Nephron progenitor cell (in vitro differentiated cells): ENCODE measurements around the gene INPP5D.
A peak's percentile ranks its signal among the peaks of the same experiment; 100 is the strongest.

ENCODE experiments used
- DNase-seq: peaks from one replicate; pipeline ENCODE4 v3.0.0; 2021
- H3K27ac Mint-ChIP-seq: 2 replicates; pipeline ENCODE4 v1.8.0; 2021; ENCODE audit warnings: mild to moderate bottlenecking, moderate library complexity, mixed read lengths
- H3K27me3 Mint-ChIP-seq: 2 replicates; pipeline ENCODE4 v1.8.0; 2021; ENCODE audit warnings: mild to moderate bottlenecking, low read depth, mixed read lengths; ENCODE audit not compliant: poor library complexity
- H3K36me3 Mint-ChIP-seq: 2 replicates; pipeline ENCODE4 v1.8.0; 2021; ENCODE audit warnings: low read depth, mixed read lengths
- H3K4me1 Mint-ChIP-seq: 2 replicates; pipeline ENCODE4 v1.8.0; 2021; ENCODE audit warnings: mixed read lengths
- H3K4me3 Mint-ChIP-seq: 2 replicates; pipeline ENCODE4 v1.8.0; 2021; ENCODE audit warnings: mild to moderate bottlenecking, moderate library complexity, mixed read lengths
- H3K9me3 Mint-ChIP-seq: 2 replicates; pipeline ENCODE4 v1.8.0; 2021; ENCODE audit warnings: mild to moderate bottlenecking, moderate library complexity, mixed read lengths
- CTCF ChIP-seq: fragments of 200-600 bp; sonication (generic); IDR thresholded peaks from 2 replicates; pipeline ENCODE4 v1.5.0; 2021; ENCODE audit warnings: antibody characterized with exemption

The INPP5D gene

GRCh38 chr2:233059797-233060500 lies at the start of gene INPP5D:
INPP5D (plus strand) TSS chr2:233060342; CDS start chr2:233060479, 137 bp downstream.
- Mint-ChIP-seq H3K9me3 (no peaks in the 10 kb centered on the region), H3K36me3 (no peaks in the 10 kb centered on the region), H3K27ac (peak within 1 kb of the TSS; percentile 90), H3K27me3 (peaks cover 15% of the 10 kb centered on the region), H3K4me3 (no peak within 1 kb of the TSS), H3K4me1 (peaks cover 48% of the 10 kb centered on the region)
- DNase-seq, result no peak
- no peak for TF ChIP-seq CTCF

- Mint-ChIP-seq H3K9me3 (no peaks in the 10 kb centered on the region), H3K27ac (no peak overlapping the region), H3K4me1 (peaks cover 22% of the 10 kb centered on the region), H3K27me3 (peaks cover 11% of the 10 kb centered on the region), H3K36me3 (no peaks in the 10 kb centered on the region), H3K4me3 (no peak overlapping the region)
- no peak for DNase-seq
- no peak for TF ChIP-seq CTCF
These were observed 49.4 kb upstream of the INPP5D start for GRCh38 chr2:233010569-233011267.

- H3K9me3 Mint-ChIP-seq, result no peaks in the 10 kb centered on the region
- peaks cover 11% of the 10 kb centered on the region for H3K27me3 Mint-ChIP-seq
- no peak overlapping the region for H3K4me3 Mint-ChIP-seq
- no peak for DNase-seq
- H3K4me1 Mint-ChIP-seq, result peaks cover 22% of the 10 kb centered on the region
- TF ChIP-seq CTCF, result no peak
- no peak overlapping the region for H3K27ac Mint-ChIP-seq
- H3K36me3 Mint-ChIP-seq, result no peaks in the 10 kb centered on the region
These were observed 48.9 kb upstream of the INPP5D start for GRCh38 chr2:233011268-233011650.

- Mint-ChIP-seq H3K4me3 (no peak overlapping the region), H3K27ac (no peak overlapping the region), H3K4me1 (peaks cover 22% of the 10 kb centered on the region), H3K27me3 (peaks cover 7% of the 10 kb centered on the region), H3K36me3 (no peaks in the 10 kb centered on the region), H3K9me3 (no peaks in the 10 kb centered on the region)
- DNase-seq, result no peak
- no peak for TF ChIP-seq CTCF
These were observed 48.4 kb upstream of the INPP5D start for GRCh38 chr2:233011702-233012131.

GRCh38 chr2:233012301-233012971 lies 47.7 kb upstream of the INPP5D start:
- no peaks in the 10 kb centered on the region for H3K36me3 Mint-ChIP-seq
- no peak overlapping the region for H3K4me3 Mint-ChIP-seq
- no peak overlapping the region for H3K27ac Mint-ChIP-seq
- no peak for TF ChIP-seq CTCF
- no peak for DNase-seq
- no peaks in the 10 kb centered on the region for H3K9me3 Mint-ChIP-seq
- H3K4me1 Mint-ChIP-seq, result peaks cover 22% of the 10 kb centered on the region
- peaks cover 7% of the 10 kb centered on the region for H3K27me3 Mint-ChIP-seq
